Renal cortical epithelial cell (primary cell): ENCODE data around the gene COL6A2. TPM values are rescaled to one million over a fixed set of nuclear protein-coding genes. Genes with fewer than 3 reads are reported as not detected.
"Not testable (repeated sequence)": the region's sequence is repeated elsewhere in the genome, so short reads cannot be mapped to it uniquely, and the experiment has no call there.

Experiments
- DNase-seq: peaks from one replicate; pipeline ENCODE4 v3.0.0-alpha.2; 2011; ENCODE audit warnings: low read depth
- total RNA-seq: library from RNA; depleted of rRNA; stranded (reverse); fragments of >200 nt; gene quantifications from 2 replicates; pipeline ENCODE4 v1.2.3, GENCODE V29; 2014

COL6A2 gene
- total RNA-seq, 1 donor from 2014 or later: 60.7 TPM

DNA sequence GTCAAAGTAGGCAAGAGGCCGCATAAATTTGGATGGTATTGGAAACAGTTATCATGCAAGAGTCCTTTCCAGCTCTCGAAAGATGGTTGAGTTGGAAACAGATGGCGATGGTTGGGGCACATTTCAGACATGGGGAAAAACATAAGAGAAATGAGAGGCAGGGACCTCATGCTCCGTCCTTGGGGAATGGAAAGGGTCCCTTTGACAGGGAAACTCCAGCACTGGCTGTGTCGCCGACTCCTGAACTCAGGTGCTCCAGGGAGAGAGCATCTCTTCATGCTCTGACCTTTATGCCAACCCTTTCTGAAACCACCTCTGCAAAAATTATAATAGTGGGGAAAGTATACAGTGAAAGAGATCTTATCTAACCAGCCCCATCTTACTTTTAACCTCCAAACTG, 36.8 kb upstream of the COL6A2 start:
- no peak for DNase-seq

DNA sequence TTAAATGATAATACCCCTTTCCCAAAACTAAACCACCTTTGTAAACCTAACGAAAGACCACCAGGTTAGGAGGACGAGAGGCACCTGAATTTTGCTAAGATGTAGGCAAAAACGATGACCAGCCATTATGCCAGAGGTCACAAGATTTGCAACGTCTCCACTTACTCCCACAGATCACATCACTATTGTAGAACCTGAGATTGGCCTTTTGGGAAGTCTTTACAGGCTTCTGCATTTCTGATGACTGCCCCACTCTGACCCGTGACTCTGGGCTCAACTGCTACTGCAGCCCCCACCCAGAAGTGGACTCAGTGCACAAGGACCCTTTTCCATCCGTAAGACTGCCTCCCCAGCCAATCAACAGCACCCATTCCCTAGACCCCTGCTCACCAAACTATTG, 36.4 kb upstream of the COL6A2 start:
- no peak for DNase-seq

DNA sequence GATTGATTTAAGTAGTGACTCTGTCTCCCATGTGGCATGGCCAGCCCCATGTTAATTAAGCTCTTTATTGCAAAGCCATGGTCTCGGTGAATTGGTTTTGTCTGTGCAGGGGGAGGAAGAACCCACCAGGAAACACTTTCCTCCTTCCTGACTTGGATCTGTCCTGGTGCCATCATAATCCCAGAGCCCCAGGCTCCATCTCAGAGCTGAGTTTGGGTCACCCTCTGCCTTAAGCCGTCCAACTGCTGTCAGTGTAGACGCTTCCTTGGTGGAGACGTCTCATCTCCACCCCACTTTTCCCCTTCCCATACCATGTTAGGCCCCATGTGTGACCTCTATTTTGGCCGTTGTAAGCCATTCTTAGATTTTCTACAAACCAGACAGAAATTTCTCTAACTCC, 36.0 kb upstream of the COL6A2 start:
- no peak for DNase-seq

DNA sequence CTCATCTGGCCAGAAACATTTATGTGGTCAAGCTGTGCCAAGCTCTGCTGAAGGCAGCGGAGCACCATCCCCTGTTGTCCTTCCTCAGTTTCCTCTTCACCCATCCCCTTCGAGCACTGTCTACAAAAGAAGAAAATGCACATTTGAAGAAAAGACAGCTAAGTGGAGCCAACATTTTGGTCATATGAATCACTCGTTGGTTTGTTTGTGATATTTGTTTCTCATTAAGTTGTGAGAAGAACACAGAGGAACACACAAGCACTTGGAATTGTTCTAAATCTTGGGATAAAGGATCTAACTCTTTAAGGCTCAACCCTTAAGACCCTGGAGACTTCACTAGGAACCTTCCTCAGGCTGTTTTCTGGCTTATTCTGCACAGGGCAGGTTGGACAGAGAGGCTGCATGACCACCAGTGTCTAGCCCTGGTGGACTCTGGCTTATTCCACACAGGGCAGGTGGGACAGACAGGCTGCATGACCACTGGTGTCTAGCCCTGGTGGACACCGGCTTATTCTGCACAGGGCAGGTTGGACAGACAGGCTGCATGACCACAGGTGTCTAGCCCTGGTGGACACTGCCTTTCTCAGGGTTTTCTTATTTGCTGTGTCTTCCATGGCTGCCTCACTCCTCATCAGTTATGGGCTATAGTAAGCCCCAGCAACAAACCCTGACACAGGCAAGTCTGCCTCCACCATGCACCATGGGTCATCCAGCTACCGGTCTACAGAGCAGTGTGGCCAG, 35.3 kb upstream of the COL6A2 start:
- no peak for DNase-seq

DNA sequence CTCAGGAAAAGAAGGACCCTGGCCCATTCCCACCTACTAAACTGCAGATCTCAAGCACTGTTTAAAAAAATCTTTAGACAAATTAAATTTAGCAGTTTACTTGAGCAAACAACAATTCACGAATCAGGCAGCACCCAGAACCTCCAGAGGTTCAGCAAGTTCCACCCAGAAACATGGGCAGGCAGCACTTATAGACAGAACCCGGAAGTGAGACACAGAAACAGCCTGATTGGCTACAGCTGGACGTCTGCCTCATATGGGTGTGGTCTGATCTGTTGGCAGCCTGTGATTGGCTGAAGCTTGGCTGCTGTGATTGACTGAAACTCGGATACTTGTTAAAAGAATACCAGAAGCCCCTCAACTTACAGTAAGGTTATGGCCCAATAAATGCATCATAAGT, 34.7 kb upstream of the COL6A2 start:
- no peak for DNase-seq

DNA sequence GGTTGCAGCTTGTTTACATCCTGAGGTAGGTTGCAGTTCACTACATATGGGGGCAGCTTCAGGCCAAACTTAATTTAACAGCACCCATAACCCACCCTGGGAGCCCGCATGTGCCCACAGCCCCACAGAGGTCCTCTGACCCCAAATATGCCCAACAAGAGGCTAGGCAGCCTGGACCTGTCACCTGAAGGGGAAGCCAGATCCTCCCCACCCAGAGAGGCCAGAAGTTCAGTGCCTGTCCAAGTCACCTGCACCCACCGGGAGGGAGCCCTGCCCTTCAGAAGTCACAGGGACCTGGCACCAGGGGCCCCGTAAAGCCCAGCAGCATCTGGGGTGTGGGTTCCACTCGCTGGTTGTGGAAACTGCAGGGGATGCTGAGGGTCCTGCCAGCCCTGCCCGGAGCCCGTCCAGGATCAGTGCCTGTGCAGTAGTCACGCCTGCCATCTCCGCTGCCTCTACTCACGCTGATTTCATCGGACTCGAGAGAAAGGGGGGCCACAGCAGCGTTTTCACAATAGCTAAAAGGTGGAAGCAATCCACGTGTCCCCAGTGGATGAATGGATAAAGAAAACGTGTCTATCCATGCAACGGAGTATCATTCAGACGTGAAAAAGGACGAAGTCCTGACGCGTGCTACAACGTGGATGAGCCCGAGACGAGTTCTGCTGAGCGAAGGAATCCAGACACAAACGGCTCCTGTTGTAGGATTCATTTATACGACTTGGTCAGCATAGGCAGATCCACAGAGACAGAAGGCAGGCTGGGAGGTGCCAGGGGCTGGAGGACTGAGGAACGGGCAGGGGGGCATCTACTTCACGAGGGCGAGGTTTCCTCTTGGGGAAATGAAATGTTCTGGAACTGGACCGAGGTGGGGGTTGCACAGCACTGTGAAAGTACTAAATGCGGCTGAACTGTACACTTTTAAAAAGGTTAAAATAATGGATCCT, 33.9 kb upstream of the COL6A2 start:
- no peak for DNase-seq

DNA sequence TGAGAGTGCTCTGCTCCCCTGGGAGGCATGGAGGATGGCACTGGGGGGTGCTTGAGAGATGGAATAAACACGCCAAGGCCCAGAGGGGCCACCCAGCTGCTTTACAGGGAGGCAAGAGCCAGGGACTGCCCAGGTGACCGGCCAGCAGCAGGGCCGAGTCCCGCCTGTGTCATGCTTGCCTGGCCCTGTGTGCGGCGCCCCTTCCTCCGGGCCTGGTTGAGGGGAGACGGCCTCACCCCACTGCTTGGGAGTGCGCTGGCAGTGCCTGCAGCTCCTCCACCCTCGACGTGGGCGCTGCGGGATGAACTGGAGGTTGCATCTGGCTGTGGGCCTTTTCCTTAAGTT, 33.1 kb upstream of the COL6A2 start:
- no peak for DNase-seq

DNA sequence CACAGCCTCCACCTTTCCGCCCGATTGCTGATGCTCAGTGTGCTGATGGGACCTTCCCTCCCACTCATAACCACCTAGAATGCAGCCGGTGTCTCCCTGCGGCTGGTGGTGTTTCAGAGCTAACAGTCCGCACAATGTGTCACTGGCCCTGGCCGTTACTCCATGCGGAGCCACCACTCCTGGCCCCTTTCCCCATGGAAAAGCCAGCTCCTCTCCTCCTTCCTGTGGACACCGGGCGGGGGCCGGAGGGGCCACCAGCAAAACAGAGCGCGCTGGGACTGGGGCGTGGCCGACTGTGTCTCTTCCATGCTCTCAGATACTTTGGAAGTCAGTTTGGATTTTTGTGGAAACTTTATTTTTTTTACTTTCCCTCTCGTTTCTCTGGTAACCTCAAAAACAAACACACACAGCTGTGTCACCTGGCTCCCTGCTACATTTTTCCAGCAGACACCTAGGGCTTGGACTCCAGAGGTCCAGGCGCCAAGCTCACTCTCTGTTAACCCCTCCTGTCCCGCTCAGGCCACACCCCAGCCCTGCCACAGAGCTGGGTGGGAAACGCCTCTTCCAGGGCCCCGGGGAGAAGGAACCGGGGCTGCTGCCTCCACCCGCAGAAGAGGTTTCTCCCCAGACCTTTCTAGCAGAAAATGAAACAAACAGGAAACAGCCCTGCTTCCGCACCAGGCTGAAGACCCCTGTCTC, 32.5 kb upstream of the COL6A2 start:
- DNase-seq: peak; percentile 54

DNA sequence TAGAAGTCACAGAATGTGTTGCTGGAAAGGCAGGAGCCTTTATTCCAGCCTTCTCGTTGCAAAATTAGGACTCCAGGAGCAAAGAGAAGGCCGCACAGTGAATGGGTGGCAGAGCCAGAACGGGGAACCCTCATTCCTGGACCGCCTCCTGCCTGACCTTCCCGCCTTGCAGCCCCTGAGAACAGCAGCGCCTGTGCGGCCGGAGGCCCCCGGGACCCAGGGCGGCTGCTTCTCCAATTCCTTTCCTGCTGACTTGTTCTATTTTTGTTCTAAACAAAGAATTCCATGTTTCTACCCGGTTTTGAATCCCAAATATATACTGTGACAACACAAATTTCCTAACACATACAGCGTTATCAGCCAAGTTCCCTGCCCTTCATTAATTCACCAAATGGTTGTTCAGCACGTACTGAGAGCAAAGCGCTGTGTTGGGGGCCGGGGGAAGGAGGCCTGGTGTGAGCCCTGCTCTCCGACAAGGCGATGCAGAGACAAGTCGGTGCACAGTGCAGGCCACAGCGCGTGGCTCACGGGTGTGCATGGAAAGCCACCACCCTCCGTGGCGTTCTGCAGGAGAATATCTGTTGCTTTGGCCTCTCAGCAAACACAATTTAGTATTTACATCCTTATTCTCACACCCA, 31.9 kb upstream of the COL6A2 start:
- DNase-seq: no peak

DNA sequence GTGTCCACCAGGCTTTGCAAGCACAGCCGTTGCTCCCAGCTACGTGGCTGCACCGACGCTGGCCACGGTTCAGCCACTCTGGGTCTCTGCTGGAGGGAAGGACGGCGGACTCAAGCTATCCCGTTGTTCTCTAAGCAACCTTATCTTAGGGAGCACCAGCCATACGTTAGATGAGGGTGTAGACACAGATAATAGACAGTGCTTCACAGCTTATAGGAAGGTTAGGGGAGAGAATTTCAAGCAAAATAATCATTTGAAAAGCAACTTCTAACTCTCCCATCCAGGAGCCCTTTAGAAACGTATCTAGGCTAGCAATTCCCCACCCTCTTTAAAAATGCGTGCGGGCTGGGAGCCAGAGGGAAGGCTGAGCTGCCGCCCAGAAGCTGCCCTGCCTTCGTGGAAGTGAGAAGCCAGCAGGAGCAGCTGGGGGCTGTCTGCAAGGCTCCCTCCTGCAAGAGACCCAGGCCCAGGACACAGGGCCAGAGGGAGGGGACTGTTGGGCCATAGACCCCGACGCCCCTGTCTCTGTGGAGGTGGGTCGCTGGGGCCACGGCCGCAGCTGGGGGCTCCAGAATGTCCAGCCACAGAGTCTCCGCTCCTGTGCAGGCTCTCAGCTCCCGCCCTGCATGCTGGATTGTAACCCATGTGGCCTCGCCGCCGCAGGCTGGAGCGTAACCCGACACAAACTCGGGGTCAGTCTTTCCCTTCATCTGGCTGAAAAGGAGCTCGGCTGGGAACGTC, 31.2 kb upstream of the COL6A2 start:
- DNase-seq: no peak

DNA sequence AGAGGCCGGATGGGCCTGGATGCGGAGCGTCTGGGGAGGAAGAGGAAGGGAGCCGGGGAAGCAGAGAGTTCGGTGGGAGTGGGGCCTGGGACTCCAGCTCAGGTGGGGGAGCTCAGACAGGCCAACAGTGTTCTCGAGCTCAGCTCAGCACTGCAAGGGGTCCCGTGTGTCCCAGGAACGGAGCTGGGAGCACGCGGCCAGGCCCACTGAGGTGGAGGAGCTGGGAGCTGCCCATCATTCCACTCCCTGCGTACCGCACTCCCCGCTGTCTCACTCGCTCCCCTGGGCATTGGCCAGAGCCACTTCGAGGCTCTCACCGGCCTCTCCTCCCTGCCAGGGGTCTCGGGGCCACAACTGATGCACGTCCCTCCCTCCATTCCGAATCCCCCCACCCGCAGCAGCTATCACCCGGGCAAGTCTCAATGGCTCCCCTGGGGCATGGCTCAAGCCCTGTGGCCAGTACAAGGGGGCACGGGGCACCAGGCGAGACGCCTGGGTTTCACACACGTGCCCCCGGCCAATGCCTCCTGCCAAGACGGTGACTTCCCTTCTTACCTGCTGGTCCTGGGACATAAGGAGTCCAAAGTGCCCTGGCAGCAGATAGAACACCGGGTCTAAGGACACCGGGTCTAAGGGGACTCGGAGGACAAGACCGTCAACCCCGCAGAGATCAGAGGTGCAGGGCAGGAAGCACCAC, 30.3 kb upstream of the COL6A2 start:
- DNase-seq: no peak

DNA sequence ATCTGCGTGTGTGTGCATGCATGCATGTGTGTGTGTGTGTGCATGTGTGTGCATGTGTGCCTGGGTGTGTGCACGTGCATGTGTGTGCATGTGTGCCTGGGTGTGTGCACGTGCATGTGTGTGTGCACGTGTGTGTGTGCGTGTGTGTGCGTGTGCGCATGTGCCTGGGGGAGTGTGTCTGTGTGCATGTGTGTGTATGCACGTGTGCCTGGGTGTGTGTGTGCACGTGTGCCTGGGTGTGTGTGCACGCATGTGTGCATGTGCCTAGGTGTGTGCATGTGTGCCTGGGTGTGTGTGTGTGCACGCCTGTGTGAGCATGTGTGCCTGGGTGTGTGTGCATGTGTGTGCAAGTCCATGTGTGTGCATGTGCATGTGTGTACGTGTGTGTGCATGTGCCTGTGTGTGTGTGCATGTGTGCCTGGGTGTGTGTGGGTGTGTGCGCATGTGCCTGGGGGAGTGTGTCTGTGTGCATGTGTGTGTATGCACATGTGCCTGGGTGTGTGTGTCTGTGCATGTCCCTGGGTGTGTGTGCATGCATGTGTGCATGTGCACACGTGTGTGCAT, 29.3 kb upstream of the COL6A2 start:
- no peak for DNase-seq

DNA sequence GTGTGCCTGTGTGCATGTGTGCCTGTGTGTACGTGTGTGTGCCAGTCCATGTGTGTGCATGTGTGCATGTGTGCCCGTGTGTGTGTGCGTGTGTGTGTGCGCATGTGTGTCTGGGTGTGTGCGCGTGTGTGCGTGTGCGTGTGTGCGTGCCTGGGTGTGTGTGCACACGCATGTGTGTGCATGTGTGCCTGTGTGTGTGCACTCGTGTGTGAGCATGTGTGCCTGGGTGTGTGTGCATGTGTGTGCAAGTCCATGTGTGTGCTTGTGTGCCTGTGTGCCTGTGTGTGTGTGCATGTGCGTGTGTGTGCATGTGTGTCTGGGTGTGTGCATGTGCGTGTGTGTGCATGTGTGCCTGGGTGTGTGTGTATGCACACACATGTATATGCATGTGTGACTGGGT, 28.7 kb upstream of the COL6A2 start:
- DNase-seq: no peak

DNA sequence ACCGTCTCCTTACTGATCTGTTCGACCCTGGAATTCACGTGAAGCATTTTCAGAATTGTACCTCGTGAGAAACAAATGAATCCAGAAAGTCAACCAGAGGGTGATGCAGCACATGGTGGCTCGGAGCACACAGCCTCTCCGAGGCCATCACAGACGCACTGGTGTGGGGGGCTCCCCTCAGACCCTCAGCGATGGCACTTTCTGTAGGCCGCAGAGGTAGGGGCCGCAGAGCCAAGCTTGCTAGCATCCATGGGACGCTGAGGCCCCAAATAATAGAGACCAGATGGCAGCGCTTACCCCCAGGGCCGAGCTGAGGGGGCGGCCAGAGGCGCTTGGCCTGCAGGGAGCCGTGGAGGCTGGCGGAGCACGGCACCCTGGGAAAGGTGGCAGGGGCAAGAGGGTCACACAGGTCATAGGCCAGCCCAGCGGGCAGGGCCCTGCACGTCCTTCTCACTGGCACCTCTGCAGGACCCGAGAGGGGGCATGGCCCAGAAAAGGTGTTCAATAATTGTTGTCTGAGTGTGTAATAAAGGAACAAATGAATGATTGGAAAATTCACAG, 28.1 kb upstream of the COL6A2 start:
- no peak for DNase-seq

DNA sequence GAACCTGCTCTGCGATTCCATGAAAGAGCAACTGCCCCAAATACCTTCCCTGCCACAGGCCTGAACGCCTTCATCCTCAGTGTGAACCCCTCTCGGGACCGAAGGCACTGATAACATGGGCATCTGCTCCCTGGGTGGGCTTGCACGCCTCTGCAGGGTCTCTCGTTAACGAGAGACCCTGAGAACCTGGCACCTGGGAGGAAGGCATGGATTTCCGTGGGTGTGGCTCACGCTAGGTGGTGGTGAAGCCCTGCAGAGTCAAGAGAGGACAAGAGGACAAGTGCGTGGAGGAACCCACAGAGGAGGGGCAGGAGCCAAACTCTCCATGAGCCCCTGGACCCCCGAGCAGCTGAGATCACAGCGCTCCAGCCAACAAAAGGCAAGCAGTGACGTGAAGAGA, 26.8 kb upstream of the COL6A2 start:
- no peak for DNase-seq

DNA sequence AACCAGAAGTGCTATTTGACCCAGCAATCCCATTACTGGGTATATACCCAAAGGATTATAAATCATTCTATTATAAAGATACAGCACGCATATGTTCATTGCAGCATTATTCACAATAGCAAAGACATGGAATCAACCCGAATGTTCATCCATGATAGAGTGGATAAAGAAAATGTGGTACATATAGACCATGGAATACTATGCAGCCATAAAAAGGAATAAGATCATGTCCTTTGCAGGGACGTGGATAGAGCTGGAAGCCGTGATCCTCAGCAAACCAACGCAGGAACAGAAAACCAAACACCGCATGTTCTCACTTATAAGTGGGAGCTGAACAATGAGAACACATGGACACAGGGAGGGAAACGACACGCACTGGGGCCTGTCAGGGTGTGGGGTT, 21.2 kb upstream of the COL6A2 start:
- DNase-seq: not testable (repeated sequence)

DNA sequence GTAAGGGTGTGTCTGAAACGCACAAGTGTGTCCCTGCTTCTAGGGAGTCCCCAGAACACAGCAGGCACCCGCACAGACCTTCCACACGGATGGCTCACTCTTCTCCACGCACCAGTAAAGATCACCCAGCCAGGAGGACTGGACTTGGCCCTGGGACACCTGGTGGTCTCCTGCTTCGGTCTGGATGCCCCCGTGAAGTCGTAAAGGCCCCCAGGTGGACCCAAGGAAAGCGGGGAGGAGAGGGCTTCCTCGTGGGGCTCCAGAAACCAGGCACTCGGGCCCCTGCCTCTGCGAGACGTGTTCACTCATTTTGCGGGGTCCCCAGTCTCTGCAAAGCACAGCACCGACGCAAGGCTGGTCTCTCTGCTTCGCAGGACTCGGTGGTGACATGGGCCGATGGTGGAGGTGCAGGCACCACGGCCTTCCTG, 20.2 kb upstream of the COL6A2 start:
- DNase-seq: no peak

DNA sequence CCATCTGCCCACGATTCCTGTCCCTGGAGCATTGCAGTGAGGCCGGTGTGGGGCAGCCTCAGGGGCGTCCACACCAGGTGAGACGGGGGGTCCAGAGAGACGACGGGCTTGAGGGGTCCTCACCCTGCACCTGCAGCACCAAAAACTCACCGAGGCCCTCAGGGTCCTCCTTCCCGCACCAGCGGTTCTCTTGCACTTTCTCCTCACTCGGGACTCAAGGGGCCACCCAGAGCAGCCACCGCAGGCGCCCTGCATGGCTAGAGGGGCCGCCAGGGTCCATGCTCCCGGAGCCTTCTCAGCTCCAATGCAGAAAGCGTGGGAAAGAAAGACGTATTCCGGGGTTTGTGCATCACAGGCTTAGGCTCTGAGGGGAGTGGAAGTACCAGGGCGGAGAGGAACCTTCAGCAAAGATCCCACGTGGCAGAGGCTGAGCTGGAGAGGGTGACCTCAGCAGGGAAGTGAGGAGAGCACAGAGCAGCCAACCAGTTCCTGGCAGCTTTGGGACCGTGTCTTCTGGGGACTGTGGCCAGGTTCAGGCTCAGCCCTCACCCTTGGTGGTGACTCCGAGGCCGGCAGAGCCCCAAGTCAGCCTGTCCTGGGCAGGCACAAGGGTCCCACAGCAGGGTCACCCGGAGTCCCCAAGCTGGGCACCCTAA, 19.5 kb upstream of the COL6A2 start:
- no peak for DNase-seq

DNA sequence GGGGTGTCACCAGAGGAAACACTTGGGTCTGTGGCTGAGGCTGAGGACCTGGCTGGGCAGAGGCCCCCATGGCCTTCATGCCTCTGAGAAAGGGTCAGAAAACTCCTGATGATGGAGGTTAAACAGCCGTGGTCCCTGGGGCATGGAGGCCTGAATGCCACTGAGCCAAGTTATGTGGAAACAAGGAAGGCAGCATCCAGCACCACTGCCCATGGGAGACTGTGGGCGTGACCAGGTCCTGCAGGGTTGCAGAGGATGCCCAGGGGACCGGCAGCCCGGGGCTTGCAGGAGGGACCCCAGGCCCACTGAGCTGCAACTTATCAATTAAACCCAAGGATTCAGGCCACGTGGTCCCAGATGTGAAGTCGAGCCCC, 18.9 kb upstream of the COL6A2 start:
- DNase-seq: no peak
